SK-N-SH (cell line): ENCODE measurements around the gene ESPL1. TPM values are rescaled to one million over a fixed set of nuclear protein-coding genes. Genes with fewer than 3 reads are reported as not detected.

ENCODE experiments used
- CTCF ChIA-PET: fragments of 300-600, 350-600 bp; formaldehyde crosslinking; extraction: SDS; loops from one replicate; lab custom pipeline; 2021; lab: Yijun Ruan, JAX
- POLR2A ChIA-PET: fragments of 350-600 bp; sonication (Branson Sonifier 250); formaldehyde crosslinking; extraction: SDS; loops from one replicate; lab custom pipeline; 2020; ENCODE audit warnings: antibody characterized with exemption, inconsistent platforms; lab: Yijun Ruan, JAX
- DNase-seq: peaks from one replicate; pipeline ENCODE4 v3.0.0; 2012
- H2AFZ ChIP-seq: fragments of 200-600 bp; sonication (generic); 2 replicates; pipeline ENCODE4 v1.8.1; 2016; ENCODE audit warnings: antibody characterized with exemption, mild to moderate bottlenecking, low read depth
- H3F3A ChIP-seq: fragments of 200-600 bp; sonication (generic); replicated peaks from 2 replicates; pipeline ENCODE3; 2016; ENCODE audit warnings: antibody characterized with exemption, mild to moderate bottlenecking; ENCODE audit not compliant: insufficient read depth
- H3K27ac ChIP-seq, 2 experiments: fragments of 200-500 bp in 1 of 2; fragments of 200-600 bp in 1 of 2; sonication (Bioruptor generic) in 1 of 2; sonication (generic), shearing (Covaris generic) in 1 of 2; 2 replicates each; pipeline versions ENCODE4 v1.5.1 to v1.6.1; 2014 to 2016; ENCODE audit warnings: low read depth in 2 of 2, inconsistent platforms in 1 of 2, low read length in 1 of 2, mild to moderate bottlenecking in 1 of 2, mixed read lengths in 1 of 2
- H3K27me3 ChIP-seq: fragments of 200-600 bp; sonication (generic), shearing (Covaris generic); 2 replicates; pipeline ENCODE4 v1.6.1; 2016; ENCODE audit warnings: mixed run types; ENCODE audit not compliant: insufficient read depth
- H3K36me3 ChIP-seq, 2 experiments: fragments of 200-500 bp in 1 of 2; fragments of 200-600 bp in 1 of 2; sonication (Bioruptor generic) in 1 of 2; sonication (generic) in 1 of 2; replicated peaks in 1 of 2; 2 replicates each; pipeline versions ENCODE3 to v1.5.1; 2014 to 2016; ENCODE audit warnings: low read length in 1 of 2, mild to moderate bottlenecking in 1 of 2; ENCODE audit not compliant: insufficient read depth in 2 of 2, control insufficient read depth in 1 of 2
- H3K4me1 ChIP-seq, 2 experiments: fragments of 200-500 bp in 1 of 2; fragments of 200-600 bp in 1 of 2; sonication (Bioruptor generic) in 1 of 2; sonication (generic), shearing (Covaris generic) in 1 of 2; 2 replicates each; pipeline versions ENCODE4 v1.5.1 to v1.6.1; 2014 to 2016; ENCODE audit warnings: low read depth in 1 of 2, low read length in 1 of 2, mixed run types in 1 of 2; ENCODE audit not compliant: insufficient read depth in 2 of 2, control insufficient read depth in 1 of 2
- H3K4me2 ChIP-seq: fragments of 200-600 bp; sonication (generic), shearing (Covaris generic); 2 replicates; pipeline ENCODE4 v1.6.1; 2017; ENCODE audit warnings: mixed run types
- H3K4me3 ChIP-seq, 2 experiments: fragments of 200-500 bp in 1 of 2; fragments of 200-600 bp in 1 of 2; sonication (Bioruptor generic) in 1 of 2; sonication (generic), shearing (Covaris generic) in 1 of 2; 2 replicates each; pipeline versions ENCODE4 v1.5.1 to v1.8.1; 2014 to 2016; ENCODE audit warnings: low read depth in 2 of 2, inconsistent platforms in 1 of 2, low read length in 1 of 2, mild to moderate bottlenecking in 1 of 2, mixed read lengths in 1 of 2, moderate library complexity in 1 of 2
- H3K79me2 ChIP-seq: fragments of 200-600 bp; sonication (generic); 2 replicates; pipeline ENCODE4 v1.8.1; 2017; ENCODE audit warnings: mild to moderate bottlenecking; ENCODE audit not compliant: insufficient read depth
- H3K9ac ChIP-seq: fragments of 200-600 bp; sonication (generic); 2 replicates; pipeline ENCODE4 v1.6.1; 2017; ENCODE audit warnings: mixed run types
- H3K9me2 ChIP-seq: fragments of 200-600 bp; sonication (generic); 2 replicates; pipeline ENCODE4 v1.6.1; 2017; ENCODE audit warnings: mixed run types
- H3K9me3 ChIP-seq: fragments of 200-600 bp; sonication (generic); 2 replicates; pipeline ENCODE4 v1.6.1; 2017; ENCODE audit warnings: mixed run types, mild to moderate bottlenecking, moderate library complexity
- H4K20me1 ChIP-seq: fragments of 200-600 bp; sonication (generic); 2 replicates; pipeline ENCODE4 v1.6.1; 2017; ENCODE audit warnings: mild to moderate bottlenecking, mixed run types; ENCODE audit not compliant: insufficient read depth
- FOXJ3 ChIP-seq: sonication (generic); formaldehyde crosslinking; IDR thresholded peaks from 2 replicates; pipeline ENCODE4 v1.5.1; 2020; ENCODE audit warnings: mild to moderate bottlenecking, missing genetic modification reagents
- FOXM1 ChIP-seq: IDR thresholded peaks from 2 replicates; pipeline ENCODE4 v1.4.0; 2012; ENCODE audit warnings: low read depth, mild to moderate bottlenecking
- MXI1 ChIP-seq: IDR thresholded peaks from 2 replicates; pipeline ENCODE4 v1.6.1; 2012; ENCODE audit warnings: mild to moderate bottlenecking, low read depth, low read length, improper control_type of control experiment
- POLR2AphosphoS5 ChIP-seq: IDR thresholded peaks from 2 replicates; pipeline ENCODE4 v1.6.1; 2012; ENCODE audit warnings: low read depth, low read length
- RAD21 ChIP-seq: IDR thresholded peaks from 2 replicates; pipeline ENCODE4 v1.6.1; 2012; ENCODE audit warnings: mild to moderate bottlenecking, low read length
- RXRA ChIP-seq: IDR thresholded peaks from 2 replicates; pipeline ENCODE4 v1.4.0; 2012; ENCODE audit warnings: low read depth, mild to moderate bottlenecking, borderline replicate concordance
- SIN3A ChIP-seq: IDR thresholded peaks from 2 replicates; pipeline ENCODE4 v1.6.1; 2012; ENCODE audit warnings: low read depth, mild to moderate bottlenecking, low read length, moderate library complexity, borderline replicate concordance
- SMC3 ChIP-seq: IDR thresholded peaks from 2 replicates; pipeline ENCODE4 v1.6.1; 2012; ENCODE audit warnings: low read depth, low read length, improper control_type of control experiment
- TAF1 ChIP-seq: IDR thresholded peaks from 2 replicates; pipeline ENCODE4 v1.6.1; 2012; ENCODE audit warnings: low read depth, mild to moderate bottlenecking, low read length, moderate library complexity, borderline replicate concordance
- USF1 ChIP-seq: IDR thresholded peaks from 2 replicates; pipeline ENCODE4 v1.4.0; 2012; ENCODE audit warnings: low read depth, borderline replicate concordance
- ZBTB33 ChIP-seq: IDR thresholded peaks from 2 replicates; pipeline ENCODE4 v1.4.0; 2012; ENCODE audit warnings: low read depth, borderline replicate concordance
- WGBS: methylation state at CpG from one replicate; pipeline ENCODE4 v1.1.6; 2017; ENCODE audit warnings: low lambda C conversion rate; 5-methylcytosine and 5-hydroxymethylcytosine counted together
- polyA plus RNA-seq, 3 experiments: library from polyadenylated mRNA; depleted of rRNA; stranded (reverse); fragments of >200 nt; gene quantifications; 2 replicates each; pipeline ENCODE4 v1.2.3, GENCODE V29; 2012
- TF ChIP-seq, protein P1 (sequence below): IDR thresholded peaks from 2 replicates; pipeline ENCODE4 v1.4.0; 2012; ENCODE audit warnings: low read depth
- TF ChIP-seq, protein P2 (sequence below): fragments of 200-600 bp; sonication (generic); IDR thresholded peaks from 2 replicates; pipeline ENCODE4 v1.6.1; 2017; ENCODE audit warnings: antibody characterized with exemption, mild to moderate bottlenecking, moderate library complexity
- TF ChIP-seq, protein P3 (sequence below): IDR thresholded peaks from 2 replicates; pipeline ENCODE4; 2012

The ESPL1 gene
- polyA plus RNA-seq (2012; rRNA removed), result 6.9 and 8.6 TPM in 2 replicates
- 2.3 and 4.0 TPM in 2 replicates for polyA plus RNA-seq (2012; cell fraction: cytosol; rRNA removed)
- polyA plus RNA-seq (2012; cell fraction: nucleus; rRNA removed), result 27.7 and 28.7 TPM in 2 replicates

- no peaks in the 10 kb centered on the region for H3K27me3 ChIP-seq
- TF ChIP-seq RXRA (no peak), FOXM1 (peak; percentile 94), POLR2AphosphoS5 (peak; percentile 64; the same call in 1 of the 2 replicates), ZBTB33 (no peak), RAD21 (peak; percentile 69), MXI1 (peak; percentile 93), SIN3A (peak; percentile 94), TAF1 (0 out of 2 replicates have a peak, but pooled peaks have one; percentile 26), USF1 (no peak), SMC3 (peak; percentile 53; the same call in 1 of the 2 replicates), FOXJ3 (CRISPR knock-in tag) (no peak)
- TF ChIP-seq, protein P1, sequence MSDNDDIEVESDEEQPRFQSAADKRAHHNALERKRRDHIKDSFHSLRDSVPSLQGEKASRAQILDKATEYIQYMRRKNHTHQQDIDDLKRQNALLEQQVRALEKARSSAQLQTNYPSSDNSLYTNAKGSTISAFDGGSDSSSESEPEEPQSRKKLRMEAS, result peak; percentile 57
- TF ChIP-seq, protein P2, sequence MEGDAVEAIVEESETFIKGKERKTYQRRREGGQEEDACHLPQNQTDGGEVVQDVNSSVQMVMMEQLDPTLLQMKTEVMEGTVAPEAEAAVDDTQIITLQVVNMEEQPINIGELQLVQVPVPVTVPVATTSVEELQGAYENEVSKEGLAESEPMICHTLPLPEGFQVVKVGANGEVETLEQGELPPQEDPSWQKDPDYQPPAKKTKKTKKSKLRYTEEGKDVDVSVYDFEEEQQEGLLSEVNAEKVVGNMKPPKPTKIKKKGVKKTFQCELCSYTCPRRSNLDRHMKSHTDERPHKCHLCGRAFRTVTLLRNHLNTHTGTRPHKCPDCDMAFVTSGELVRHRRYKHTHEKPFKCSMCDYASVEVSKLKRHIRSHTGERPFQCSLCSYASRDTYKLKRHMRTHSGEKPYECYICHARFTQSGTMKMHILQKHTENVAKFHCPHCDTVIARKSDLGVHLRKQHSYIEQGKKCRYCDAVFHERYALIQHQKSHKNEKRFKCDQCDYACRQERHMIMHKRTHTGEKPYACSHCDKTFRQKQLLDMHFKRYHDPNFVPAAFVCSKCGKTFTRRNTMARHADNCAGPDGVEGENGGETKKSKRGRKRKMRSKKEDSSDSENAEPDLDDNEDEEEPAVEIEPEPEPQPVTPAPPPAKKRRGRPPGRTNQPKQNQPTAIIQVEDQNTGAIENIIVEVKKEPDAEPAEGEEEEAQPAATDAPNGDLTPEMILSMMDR, result peak; percentile 53
- TF ChIP-seq, protein P3, sequence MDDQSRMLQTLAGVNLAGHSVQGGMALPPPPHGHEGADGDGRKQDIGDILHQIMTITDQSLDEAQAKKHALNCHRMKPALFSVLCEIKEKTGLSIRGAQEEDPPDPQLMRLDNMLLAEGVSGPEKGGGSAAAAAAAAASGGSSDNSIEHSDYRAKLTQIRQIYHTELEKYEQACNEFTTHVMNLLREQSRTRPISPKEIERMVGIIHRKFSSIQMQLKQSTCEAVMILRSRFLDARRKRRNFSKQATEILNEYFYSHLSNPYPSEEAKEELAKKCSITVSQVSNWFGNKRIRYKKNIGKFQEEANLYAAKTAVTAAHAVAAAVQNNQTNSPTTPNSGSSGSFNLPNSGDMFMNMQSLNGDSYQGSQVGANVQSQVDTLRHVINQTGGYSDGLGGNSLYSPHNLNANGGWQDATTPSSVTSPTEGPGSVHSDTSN, result peak; percentile 62
- TF ChIP-seq, all 33 proteins: peak for 10
- no peaks in the 10 kb centered on the region for H3K9me3 ChIP-seq
- H3K79me2 ChIP-seq, result peaks cover 48% of the 10 kb centered on the region
- H3F3A ChIP-seq, result no peaks in the 10 kb centered on the region
- peak within 1 kb of the TSS; percentile 5 to 20; a peak in 1 of 4 replicates for H3K27ac ChIP-seq
- H3K4me1 ChIP-seq, result peaks cover 5 to 21% of the 10 kb centered on the region in 2 experiments; a peak in 2 of 4 replicates
- ChIA-PET CTCF (interaction anchor here (0.6 to 14.0 kb wide), 29 partner anchors 9 to 992 kb away, joined by 3 to 223 read pairs (median 4); partner anchors contain the start of genes AAAS, CSAD and ZNF740), POLR2A (interaction anchor here (0.6 to 1.8 kb wide), 7 partner anchors 10 to 232 kb away, joined by 3 to 6 read pairs (median 4); partner anchors contain the start of gene CSAD)
- H4K20me1 ChIP-seq, result no peaks in the 10 kb centered on the region
- H3K9me2 ChIP-seq, result no peaks in the 10 kb centered on the region
- DNase-seq, result peak; percentile 95
- H3K9ac ChIP-seq, result peak within 1 kb of the TSS; percentile 74
- peak within 1 kb of the TSS; percentile 90 for H2AFZ ChIP-seq
- WGBS, result 2% methylated on average over 43 of the region's 58 CpGs
- H3K36me3 ChIP-seq, result no peaks in the 10 kb centered on the region
- peak within 1 kb of the TSS; percentile 95 for H3K4me2 ChIP-seq
- H3K4me3 ChIP-seq, result peak within 1 kb of the TSS; percentile 76
Measured at GRCh38 chr12:53267999-53268629, at the start of gene ESPL1. TSS of gene ESPL1 (plus strand) at chr12:53268299. CDS start at chr12:53268767, 468 bp downstream.
